Natural killer cell (primary cell): Measurements from ENCODE around the gene LRIG1. TPM values are rescaled to one million over a fixed set of nuclear protein-coding genes. Genes with fewer than 3 reads are reported as not detected.

ENCODE experiments used
- ATAC-seq, 3 donors: fragments of 150-1000 bp in 2 of 3; fragments of 200-7000 bp in 1 of 3; cut with Tn5 transposase; 1 replicate in 1 of 3; 2 replicates in 2 of 3; pipeline ENCODE4 v1.10.0; 2021; ENCODE audit warnings: mild to moderate bottlenecking in 2 of 3, moderate library complexity in 2 of 3
- DNase-seq, 2 donors: peaks; one replicate each; pipeline versions ENCODE4 v3.0.0 to v3.0.0-alpha.2; 2013 to 2021; ENCODE audit warnings: mixed read lengths in 1 of 2
- H3K27ac ChIP-seq: one replicate; pipeline ENCODE4 v1.5.1; 2013; ENCODE audit warnings: mild to moderate bottlenecking, low read length
- H3K27me3 ChIP-seq: one replicate; pipeline ENCODE4 v1.6.1; 2013; ENCODE audit warnings: low read length; ENCODE audit not compliant: control insufficient read depth, insufficient read depth
- H3K36me3 ChIP-seq: one replicate; pipeline ENCODE4 v1.6.1; 2013; ENCODE audit warnings: low read length; ENCODE audit not compliant: control insufficient read depth, insufficient read depth
- H3K4me1 ChIP-seq: one replicate; pipeline ENCODE4 v1.6.1; 2013; ENCODE audit warnings: low read length; ENCODE audit not compliant: control insufficient read depth, insufficient read depth
- H3K4me3 ChIP-seq: one replicate; pipeline ENCODE4 v1.5.1; 2013; ENCODE audit warnings: low read length
- H3K9me3 ChIP-seq: one replicate; pipeline ENCODE4 v1.6.1; 2013; ENCODE audit warnings: low read length; ENCODE audit not compliant: control insufficient read depth, insufficient read depth
- H3K27ac Mint-ChIP-seq, 2 donors: one replicate each; pipeline ENCODE4 v1.8.0; 2022; ENCODE audit warnings: mild to moderate bottlenecking in 2 of 2, mixed read lengths in 2 of 2, moderate library complexity in 1 of 2
- H3K27me3 Mint-ChIP-seq, 2 donors: one replicate each; pipeline ENCODE4 v1.8.0; 2022; ENCODE audit warnings: low read depth in 2 of 2, mixed read lengths in 2 of 2
- H3K36me3 Mint-ChIP-seq: one replicate; pipeline ENCODE4 v1.8.0; 2022; ENCODE audit warnings: mixed read lengths
- H3K4me1 Mint-ChIP-seq, 2 donors: one replicate each; pipeline ENCODE4 v1.8.0; 2022; ENCODE audit warnings: mixed read lengths in 2 of 2
- H3K4me3 Mint-ChIP-seq: one replicate; pipeline ENCODE4 v1.8.0; 2022; ENCODE audit warnings: mild to moderate bottlenecking, moderate library complexity, mixed read lengths
- H3K9me3 Mint-ChIP-seq, 2 donors: one replicate each; pipeline ENCODE4 v1.8.0; 2022; ENCODE audit warnings: mixed read lengths in 2 of 2
- CTCF ChIP-seq: fragments of 200-600 bp; IDR thresholded peaks from one replicate; pipeline ENCODE4 v1.8.0; 2022; ENCODE audit warnings: antibody characterized with exemption
- WGBS: methylation state at CpG from one replicate; pipeline ENCODE4 v1.1.7; 2013; ENCODE audit warnings: missing lambda C conversion rate; ENCODE audit not compliant: insufficient coverage; 5-methylcytosine and 5-hydroxymethylcytosine counted together
- intact Hi-C: fragments of 100-400 bp; cut with micrococcal nuclease; formaldehyde crosslinking; loops from one replicate; pipeline ENCODE4 v1.14.2; 2022
- total RNA-seq, 4 donors: library from RNA; stranded (reverse); fragments of 120-200 nt in 1 of 4; gene quantifications; one replicate each; pipeline versions ENCODE4 v1.2.3 to v1.2.4, GENCODE V29; 2013 to 2022

Gene LRIG1
- total RNA-seq, 3 donors from 2014 or later (not counting 1 experiment from before 2014, with no cell fraction given): 5.5 to 10.6 (median 8.5) TPM

GRCh38 chr3:66444146-66444644, 56.6 kb downstream of the LRIG1 start:
- H3K27ac ChIP-seq: no peak overlapping the region
- Mint-ChIP-seq H3K9me3 (no peaks in the 10 kb centered on the region), H3K27me3 (peaks cover 0 to 6% of the 10 kb centered on the region in 2 donors), H3K27ac (no peak overlapping the region), H3K4me3 (no peak overlapping the region), H3K36me3 (no peaks in the 10 kb centered on the region), H3K4me1 (peaks cover 10 to 21% of the 10 kb centered on the region in 2 donors)
- no peak overlapping the region for H3K4me3 ChIP-seq
- H3K9me3 ChIP-seq: no peaks in the 10 kb centered on the region
- no peaks in the 10 kb centered on the region for H3K36me3 ChIP-seq
- intact Hi-C loops: no loop called here
- ATAC-seq (no peak), DNase-seq (no peak)
- no peak for TF ChIP-seq CTCF
- no peaks in the 10 kb centered on the region for H3K27me3 ChIP-seq
- H3K4me1 ChIP-seq: peaks cover 15% of the 10 kb centered on the region
- 92% methylated on average over 7 of the region's 7 CpGs for WGBS

- no peaks in the 10 kb centered on the region for H3K36me3 ChIP-seq
- Mint-ChIP-seq H3K4me3 (no peak overlapping the region), H3K27ac (no peak overlapping the region), H3K27me3 (peaks cover 3 to 6% of the 10 kb centered on the region in 2 donors), H3K9me3 (no peaks in the 10 kb centered on the region), H3K36me3 (no peaks in the 10 kb centered on the region), H3K4me1 (peaks cover 10 to 25% of the 10 kb centered on the region in 2 donors)
- TF ChIP-seq CTCF: no peak
- no peaks in the 10 kb centered on the region for H3K9me3 ChIP-seq
- H3K4me3 ChIP-seq: no peak overlapping the region
- intact Hi-C loops: no loop called here
- no peak overlapping the region for H3K27ac ChIP-seq
- 91% methylated on average over 10 of the region's 10 CpGs for WGBS
- no peak for DNase-seq
- no peak for ATAC-seq
- H3K4me1 ChIP-seq: peaks cover 15% of the 10 kb centered on the region
- no peaks in the 10 kb centered on the region for H3K27me3 ChIP-seq
Observed at GRCh38 chr3:66443118-66443803, 57.6 kb downstream of the LRIG1 start.

GRCh38 chr3:66442254-66443117, 58.3 kb downstream of the LRIG1 start:
- intact Hi-C loops: no loop called here
- peaks cover 4 to 9% of the 10 kb centered on the region in 2 donors for H3K27me3 Mint-ChIP-seq
- H3K27ac Mint-ChIP-seq: no peak overlapping the region
- Histone ChIP-seq H3K27me3 (no peaks in the 10 kb centered on the region), H3K4me3 (no peak overlapping the region), H3K36me3 (no peaks in the 10 kb centered on the region), H3K9me3 (no peaks in the 10 kb centered on the region), H3K27ac (no peak overlapping the region), H3K4me1 (peaks cover 15% of the 10 kb centered on the region)
- 90% methylated on average over 12 of the region's 13 CpGs for WGBS
- ATAC-seq (no peak), DNase-seq (no peak)
- peaks cover 10 to 25% of the 10 kb centered on the region in 2 donors for H3K4me1 Mint-ChIP-seq
- no peaks in the 10 kb centered on the region for H3K36me3 Mint-ChIP-seq
- no peak overlapping the region for H3K4me3 Mint-ChIP-seq
- no peak for TF ChIP-seq CTCF
- no peaks in the 10 kb centered on the region for H3K9me3 Mint-ChIP-seq
